GM06990 (cell line): Measurements from ENCODE around the gene BCAS3.

Experiments
- DNase-seq: peaks from one replicate; pipeline ENCODE4 v3.0.0-alpha.2; 2011; ENCODE audit not compliant: insufficient read length; ENCODE audit errors: extremely low read depth
- H3K27me3 ChIP-seq: replicated peaks from 2 replicates; pipeline ENCODE4 v1.6.0; 2011; ENCODE audit warnings: low read length; ENCODE audit not compliant: control insufficient read depth, insufficient read depth
- H3K36me3 ChIP-seq: 2 replicates; pipeline ENCODE4 v1.5.1; 2011; ENCODE audit warnings: low read length; ENCODE audit not compliant: control insufficient read depth, insufficient read depth
- H3K4me3 ChIP-seq: replicated peaks from 2 replicates; pipeline ENCODE4 v1.5.1; 2011; ENCODE audit warnings: low read depth, mild to moderate bottlenecking, control low read depth, low read length
- TF ChIP-seq, protein P1 (sequence below): IDR thresholded peaks from 2 replicates; pipeline ENCODE4 v1.5.1; 2011; ENCODE audit warnings: low read length, control low read depth, mild to moderate bottlenecking, inconsistent platforms; ENCODE audit not compliant: insufficient read depth, poor library complexity, severe bottlenecking

BCAS3 gene

DNA sequence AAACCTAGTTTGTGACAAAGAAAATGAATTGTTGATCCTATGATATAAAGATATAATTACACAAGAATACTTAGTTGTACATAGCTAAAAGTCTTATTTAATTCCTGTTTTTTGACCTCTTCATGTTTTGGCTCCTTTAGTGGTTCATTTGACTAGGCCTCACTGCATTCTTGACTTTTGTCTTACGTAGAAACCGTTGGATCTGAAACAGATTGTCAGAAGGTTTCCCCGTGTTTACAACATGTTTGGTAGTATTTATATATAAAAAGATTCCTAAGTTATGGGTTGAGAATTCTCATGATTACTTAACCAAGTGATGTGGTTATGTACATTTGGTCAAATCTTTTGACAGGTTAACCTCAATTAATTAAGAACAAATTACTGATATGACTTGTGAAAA lies 162.8 kb downstream of the BCAS3 start:
- Histone ChIP-seq H3K36me3 (no peaks in the 10 kb centered on the region), H3K27me3 (no peaks in the 10 kb centered on the region), H3K4me3 (no peak overlapping the region)
- no peak for DNase-seq
- TF ChIP-seq, protein P1, sequence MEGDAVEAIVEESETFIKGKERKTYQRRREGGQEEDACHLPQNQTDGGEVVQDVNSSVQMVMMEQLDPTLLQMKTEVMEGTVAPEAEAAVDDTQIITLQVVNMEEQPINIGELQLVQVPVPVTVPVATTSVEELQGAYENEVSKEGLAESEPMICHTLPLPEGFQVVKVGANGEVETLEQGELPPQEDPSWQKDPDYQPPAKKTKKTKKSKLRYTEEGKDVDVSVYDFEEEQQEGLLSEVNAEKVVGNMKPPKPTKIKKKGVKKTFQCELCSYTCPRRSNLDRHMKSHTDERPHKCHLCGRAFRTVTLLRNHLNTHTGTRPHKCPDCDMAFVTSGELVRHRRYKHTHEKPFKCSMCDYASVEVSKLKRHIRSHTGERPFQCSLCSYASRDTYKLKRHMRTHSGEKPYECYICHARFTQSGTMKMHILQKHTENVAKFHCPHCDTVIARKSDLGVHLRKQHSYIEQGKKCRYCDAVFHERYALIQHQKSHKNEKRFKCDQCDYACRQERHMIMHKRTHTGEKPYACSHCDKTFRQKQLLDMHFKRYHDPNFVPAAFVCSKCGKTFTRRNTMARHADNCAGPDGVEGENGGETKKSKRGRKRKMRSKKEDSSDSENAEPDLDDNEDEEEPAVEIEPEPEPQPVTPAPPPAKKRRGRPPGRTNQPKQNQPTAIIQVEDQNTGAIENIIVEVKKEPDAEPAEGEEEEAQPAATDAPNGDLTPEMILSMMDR = no peak

DNA sequence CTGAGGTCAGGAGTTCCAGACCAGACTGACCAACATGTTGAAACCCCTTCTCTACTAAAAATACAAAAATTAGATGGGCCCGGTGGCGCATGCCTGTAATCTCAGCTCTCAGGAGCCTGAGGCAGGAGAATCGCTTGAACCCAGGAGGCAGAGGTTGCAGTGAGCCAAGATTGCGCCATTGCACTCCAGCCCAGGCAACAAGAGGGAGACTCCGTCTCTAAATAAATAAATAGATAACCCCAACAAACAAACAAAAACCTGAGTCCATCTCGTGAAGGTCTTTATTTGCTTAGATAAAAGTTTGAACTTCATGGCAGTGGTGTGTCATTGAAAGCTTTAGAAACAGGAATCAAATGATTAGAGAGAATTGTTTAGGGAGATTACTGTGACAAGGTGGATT lies 167.4 kb downstream of the BCAS3 start:
- DNase-seq = no peak

DNA sequence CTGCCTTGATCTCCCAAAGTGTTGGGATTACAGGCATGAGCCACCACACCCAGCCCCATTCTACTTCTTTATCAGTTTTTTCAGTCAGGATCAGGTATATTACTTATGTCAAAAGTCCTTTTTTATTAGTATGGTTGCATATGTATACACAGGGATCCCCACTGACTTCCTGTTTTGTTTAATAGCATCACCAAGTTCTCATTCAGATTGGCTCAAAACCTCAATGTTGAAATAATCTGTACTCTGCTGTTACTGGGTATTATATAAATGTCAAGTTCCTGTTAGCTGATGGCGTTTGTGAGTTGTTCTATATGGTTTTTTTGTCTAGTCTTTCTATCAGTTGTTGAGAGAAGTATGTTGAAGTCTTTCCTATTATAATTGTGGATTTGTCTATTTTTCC lies 168.5 kb downstream of the BCAS3 start:
- TF ChIP-seq, protein P1 = no peak
- H3K4me3 ChIP-seq = no peak overlapping the region
- DNase-seq = no peak
- H3K27me3 ChIP-seq = no peaks in the 10 kb centered on the region
- H3K36me3 ChIP-seq = no peaks in the 10 kb centered on the region

More for the DNA sequence above, 167.4 kb downstream of the BCAS3 start:
- H3K36me3 ChIP-seq = no peaks in the 10 kb centered on the region
- TF ChIP-seq, protein P1 = no peak
- H3K4me3 ChIP-seq = no peak overlapping the region
- no peaks in the 10 kb centered on the region for H3K27me3 ChIP-seq

DNA sequence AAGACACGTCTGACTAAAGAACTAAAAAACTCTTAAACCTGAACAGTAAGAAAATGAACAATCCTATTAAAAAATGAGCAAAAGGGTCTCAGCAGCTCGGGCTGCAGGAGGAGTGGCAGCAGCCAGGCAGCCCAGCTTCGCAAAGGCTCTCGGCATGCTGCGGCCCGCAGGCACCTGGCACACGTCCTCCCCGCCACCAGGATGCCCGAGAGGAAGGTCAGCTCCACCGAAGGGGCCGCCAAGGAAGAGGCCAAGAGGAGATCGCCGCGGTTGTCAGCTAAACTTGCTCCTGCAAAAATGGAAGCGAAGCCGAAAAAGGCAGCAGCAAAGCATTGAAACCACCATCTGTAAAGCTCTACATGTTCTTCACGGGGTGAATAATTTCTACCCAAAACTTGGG lies 173.5 kb downstream of the BCAS3 start:
- Histone ChIP-seq H3K27me3 (no peaks in the 10 kb centered on the region), H3K4me3 (no peak overlapping the region), H3K36me3 (no peaks in the 10 kb centered on the region)
- no peak for DNase-seq
- TF ChIP-seq, protein P1 = no peak

DNA sequence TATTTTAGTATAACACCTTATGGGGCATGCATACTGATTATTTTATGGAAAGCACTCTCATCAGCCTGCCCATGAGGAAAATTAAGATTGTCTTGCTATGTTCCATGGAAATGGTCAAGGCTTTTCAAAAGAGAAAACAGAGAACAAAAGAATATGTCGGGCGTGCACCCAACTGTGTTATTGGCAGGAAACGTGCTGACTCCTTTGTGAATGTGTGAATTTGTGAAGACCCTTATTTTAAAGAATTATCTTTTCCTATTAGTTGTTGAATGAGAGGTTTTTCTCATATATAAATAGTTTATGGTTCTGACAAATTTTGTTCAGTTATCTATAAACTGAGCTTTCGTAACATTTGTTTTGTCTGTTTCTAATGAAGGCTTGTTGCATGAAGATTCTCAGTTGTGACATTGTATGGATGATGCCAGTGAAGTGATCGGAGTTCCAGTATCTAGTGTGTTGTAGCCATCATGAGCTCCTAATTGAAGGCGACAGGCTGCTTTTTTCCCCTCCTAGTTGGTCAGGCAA lies 180.0 kb downstream of the BCAS3 start:
- no peaks in the 10 kb centered on the region for H3K27me3 ChIP-seq
- H3K36me3 ChIP-seq = no peaks in the 10 kb centered on the region
- TF ChIP-seq, protein P1 = no peak
- DNase-seq = no peak
- no peak overlapping the region for H3K4me3 ChIP-seq

DNA sequence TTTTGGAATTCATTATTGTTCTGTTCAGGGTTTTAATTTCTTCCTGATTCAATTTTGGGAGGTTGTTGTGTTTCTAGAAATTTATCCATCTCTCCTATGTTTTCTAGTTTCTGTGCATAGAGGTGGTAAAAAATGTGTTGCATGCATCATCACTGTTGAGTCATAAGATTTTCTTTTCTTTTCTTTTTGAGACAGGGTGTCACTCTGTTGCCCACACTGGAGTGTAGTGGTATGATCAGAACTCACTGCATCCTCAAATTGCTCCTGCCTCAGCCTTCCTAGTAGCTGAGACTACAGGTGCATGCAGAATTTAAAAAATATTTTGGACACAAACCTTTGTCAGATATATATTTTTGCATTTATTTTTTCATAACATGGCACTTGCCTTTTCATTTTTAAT lies 184.8 kb downstream of the BCAS3 start:
- Histone ChIP-seq H3K4me3 (no peak overlapping the region), H3K36me3 (no peaks in the 10 kb centered on the region), H3K27me3 (no peaks in the 10 kb centered on the region)
- no peak for DNase-seq
- TF ChIP-seq, protein P1 = no peak
